ENCODE results near the gene SPATA2L. TPM values are rescaled to one million over a fixed set of nuclear protein-coding genes. Genes with fewer than 3 reads are reported as not detected.
"Not testable (repeated sequence)": the region's sequence is repeated elsewhere in the genome, so short reads cannot be mapped to it uniquely, and the experiment has no call there.

SPATA2L gene
- polyA plus RNA-seq, 3 donors = 4.7 to 5.7 (median 5.6) TPM

DNA sequence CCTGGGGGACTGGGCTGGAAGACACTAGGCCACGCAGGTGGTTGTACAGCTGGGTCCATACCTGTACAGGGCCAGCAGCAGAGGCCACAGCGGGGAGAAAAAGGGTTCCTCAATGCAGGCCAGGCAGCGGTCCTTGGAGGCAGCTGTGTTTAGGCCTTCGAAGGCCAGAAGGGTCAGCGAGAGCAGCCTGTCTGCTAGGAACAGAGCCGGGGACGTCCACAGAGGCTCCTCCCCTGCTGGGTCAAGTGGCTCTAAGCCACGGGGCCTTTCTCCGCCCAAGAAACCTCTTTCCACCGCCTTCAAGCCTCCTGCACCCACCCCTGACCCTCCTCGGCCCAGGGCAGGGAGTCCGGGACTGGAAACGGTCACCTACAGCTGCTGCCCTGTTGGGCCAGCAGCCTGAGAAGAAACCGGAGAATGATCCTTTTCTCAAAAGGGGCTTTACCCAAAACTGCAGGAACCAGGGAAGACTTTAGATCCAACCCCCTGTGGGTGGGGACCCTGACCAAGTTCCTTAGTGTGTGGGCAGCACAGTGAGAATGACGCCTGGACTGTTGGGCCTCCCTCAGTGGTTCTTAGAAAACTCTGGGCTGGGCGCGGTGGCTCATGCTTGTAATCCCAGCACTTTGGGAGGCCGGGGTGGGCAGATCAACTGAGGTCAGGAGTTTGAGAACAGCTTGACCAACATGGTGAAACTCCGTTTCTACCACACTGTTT lies 8.4 kb upstream of the SPATA2L start:
- no peak for DNase-seq (ENCODE audit: low read depth in 3 of 3, low spot score in 2 of 3)

DNA sequence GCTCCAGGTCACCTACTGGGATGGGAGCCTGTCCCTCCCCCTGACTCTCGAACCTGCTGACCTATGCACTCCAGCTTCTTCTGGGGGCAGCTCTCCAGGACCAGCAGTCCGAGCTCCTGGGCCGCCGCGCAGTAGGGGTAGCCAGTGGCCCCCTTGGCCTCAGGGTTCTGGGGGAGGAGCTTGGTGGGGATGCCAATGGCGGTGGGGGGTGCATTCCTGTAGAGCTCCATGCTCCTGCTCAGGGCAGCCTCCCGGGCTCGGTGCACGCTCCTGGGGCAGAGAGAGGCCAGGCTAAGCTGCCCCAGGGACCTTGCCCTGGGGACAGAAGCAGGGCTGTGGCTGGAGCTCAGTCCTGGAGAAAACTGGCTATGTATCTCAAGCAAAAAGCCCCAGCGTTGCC lies 7.7 kb upstream of the SPATA2L start:
- DNase-seq (ENCODE audit: low read depth in 3 of 3, low spot score in 2 of 3) = no peak

DNA sequence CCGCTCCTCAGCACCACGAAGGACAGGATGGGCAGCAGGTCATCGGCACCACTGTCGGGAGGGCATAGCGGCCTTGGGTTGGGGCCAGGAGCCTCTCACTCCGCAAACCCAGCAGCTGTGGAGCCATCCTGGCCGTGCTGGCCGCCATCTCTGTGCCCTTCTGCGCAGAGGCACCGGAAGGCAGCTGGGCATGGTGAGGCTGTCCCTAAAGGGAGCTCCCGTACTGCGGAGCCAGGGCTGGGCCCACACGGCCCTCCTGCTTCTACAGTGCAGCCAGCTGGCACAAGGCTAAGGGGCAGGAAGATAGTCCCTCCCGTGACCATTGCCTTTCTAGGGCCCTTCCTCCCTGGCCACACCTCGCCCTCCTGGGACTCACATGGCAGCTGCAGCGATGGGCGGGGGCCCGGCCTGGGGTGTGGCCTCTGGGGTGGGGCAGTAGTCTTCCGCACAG lies 7.0 kb upstream of the SPATA2L start:
- no peak for DNase-seq (ENCODE audit: low read depth in 3 of 3, low spot score in 2 of 3)

DNA sequence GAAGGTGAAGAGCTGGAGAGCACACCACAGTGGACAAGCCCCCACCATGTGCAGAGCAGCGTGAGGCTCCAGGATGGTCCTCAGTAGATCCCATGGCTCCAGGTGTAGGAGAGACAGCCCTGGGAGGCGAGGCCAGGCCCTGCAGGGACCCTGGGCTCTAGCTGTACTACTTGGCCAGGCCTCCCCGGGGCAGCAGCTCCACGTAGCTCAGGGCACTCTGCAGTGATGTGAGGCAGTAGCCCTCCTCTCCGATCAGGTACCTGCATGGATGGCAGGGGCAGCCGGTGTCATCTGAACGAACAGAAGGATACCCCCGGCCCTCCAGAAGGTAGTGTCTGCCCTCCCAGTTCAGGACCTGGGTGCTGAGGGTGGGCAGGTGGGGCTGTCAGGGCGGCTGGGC lies 6.2 kb upstream of the SPATA2L start:
- no peak for DNase-seq (ENCODE audit: low read depth in 3 of 3, low spot score in 2 of 3)

DNA sequence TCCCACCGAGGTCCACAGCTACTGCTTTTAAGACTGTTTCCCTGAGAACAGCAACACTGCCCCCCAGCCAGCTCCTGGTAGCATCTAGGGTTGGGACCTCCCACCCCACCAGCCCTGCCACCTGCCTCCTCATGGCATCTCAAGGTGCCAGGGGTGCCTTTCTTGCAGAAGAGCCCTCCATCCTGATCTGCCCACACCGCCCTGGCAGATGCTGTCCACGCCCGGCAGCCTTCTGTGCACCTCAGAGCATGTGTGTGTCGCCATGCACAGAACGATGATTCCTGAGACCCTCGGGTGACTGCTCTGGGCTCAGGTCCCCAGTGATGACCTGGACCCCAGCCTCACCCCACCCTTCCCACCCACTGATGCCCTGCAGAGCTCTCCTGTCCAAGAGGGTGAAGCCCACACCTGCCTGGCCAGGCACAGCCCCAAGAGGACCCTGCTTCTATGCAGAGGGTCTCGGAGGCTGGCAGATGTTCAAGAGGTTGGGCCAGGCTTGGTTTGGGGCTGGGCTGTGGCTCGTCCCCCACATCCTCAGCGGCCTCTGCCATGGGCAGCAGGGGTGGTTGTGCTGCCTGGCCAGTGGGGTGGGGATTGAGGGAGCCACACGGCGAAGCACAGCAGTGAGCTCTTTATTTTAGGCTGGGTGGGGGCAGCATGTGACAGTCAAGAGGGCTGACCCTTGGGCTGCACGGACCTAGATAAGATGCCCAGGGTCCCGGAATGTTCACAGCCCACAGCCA lies 5.2 kb upstream of the SPATA2L start:
- no peak for DNase-seq (ENCODE audit: low read depth in 3 of 3, low spot score in 2 of 3)

DNA sequence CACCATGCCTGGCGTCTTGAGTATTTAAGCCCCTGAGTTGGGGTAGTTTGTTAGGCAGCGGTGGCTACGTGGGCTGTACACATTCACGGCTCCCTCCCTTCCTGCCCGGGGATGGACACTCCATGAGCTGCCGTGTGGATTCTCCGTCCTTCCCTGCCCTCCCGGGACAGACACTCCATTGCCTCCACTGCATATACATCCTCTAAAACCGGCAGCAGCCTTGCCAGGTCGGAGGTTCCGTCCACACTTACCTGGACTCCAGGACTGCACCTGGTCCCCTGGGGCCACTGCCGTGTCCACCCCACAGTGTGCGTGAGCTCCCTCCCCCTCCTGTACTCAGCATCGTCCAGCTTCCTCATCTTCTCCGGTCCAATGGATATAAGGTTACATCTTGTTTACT lies 3.5 kb upstream of the SPATA2L start:
- DNase-seq (ENCODE audit: low read depth in 3 of 3, low spot score in 2 of 3) = no peak

DNA sequence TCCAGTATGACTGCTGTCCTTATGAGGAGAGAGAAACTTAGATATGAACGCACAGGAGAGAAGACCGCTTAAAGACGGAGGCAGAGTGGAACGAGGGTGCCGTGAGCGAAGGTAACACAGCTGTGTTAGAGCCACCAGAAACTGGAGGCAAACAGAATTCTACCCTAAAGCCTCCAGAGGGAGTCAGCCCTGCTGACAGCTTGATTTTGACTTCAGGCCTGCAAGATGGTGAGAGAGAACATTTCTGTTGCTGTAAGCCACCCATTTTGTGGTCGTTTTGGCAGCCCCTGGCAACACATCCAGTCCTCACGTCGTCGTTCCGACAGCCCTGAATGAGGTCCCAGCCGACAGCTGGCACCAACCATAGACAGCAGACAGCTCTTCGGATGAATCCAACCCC lies 2.8 kb upstream of the SPATA2L start:
- no peak for DNase-seq (ENCODE audit: low read depth in 3 of 3, low spot score in 2 of 3)

DNA sequence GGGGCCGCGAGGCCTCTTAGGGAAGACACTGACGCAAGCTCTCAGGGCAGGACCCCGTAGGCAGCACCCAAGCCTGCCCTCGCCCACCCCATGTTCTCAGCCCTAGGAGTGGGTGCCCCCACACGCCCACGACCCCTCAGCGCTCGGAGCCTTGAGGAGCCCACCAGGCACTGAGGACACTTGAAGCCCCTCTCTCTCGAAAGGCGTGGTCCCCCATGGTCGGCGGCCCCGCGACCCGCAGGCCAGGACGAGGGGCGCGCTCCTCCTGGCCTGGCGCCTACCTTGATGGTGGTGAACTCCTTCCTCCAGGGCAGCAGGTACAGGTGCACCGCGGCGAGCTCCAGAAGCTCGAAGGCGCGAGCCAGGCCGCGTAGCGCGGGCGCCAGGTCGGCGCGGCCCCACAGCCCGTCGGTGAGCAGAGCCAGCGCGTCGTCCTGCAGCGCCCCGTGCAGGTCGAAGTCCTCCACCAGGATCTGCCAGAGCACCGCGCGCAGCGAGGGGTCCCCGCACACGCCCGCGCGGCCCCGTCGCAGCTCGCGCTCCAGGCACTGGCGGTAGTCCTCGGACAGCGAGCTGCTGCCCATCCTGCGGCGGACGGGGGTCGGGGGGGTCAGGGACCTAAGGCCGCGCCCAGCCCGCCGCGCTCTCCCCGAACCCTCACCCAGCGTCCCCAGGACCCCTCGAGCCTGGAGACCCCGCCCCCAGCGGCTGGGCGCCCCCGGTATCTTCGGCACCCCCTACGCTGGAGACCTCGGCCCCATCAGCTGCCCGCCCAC lies 668 bp downstream of the SPATA2L start:
- DNase-seq (ENCODE audit: low read depth in 3 of 3, low spot score in 2 of 3) = no peak

DNA sequence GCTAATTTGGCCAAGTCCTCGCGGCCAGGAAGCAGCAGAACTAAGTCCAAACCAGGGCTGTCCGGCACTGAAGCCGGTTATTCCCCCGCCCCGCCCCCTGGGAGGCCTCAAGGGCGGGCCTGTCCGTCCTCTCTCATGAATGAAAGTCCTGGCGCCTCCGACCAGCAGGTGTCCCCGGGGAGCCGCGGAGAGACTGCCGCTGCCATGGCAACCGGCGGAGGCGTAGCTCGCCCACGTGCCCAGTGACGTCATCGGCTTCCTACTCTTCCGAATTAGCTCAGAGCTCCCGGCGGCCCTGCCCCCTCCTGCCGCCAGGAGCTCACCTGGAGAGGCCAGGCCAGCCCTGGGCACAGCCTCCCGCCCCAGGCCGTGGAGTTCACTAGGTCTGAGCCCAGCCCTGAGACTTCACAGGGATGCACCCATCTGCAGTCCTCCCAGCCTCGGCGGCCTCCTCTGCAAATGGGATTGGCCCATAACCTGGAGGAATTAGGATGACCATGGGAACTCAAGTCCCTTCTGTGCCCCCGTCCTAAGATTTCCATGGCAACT lies 1.3 kb downstream of the SPATA2L start:
- peak; percentile 91 to 96 (median 94) for DNase-seq (ENCODE audit: low read depth in 3 of 3, low spot score in 2 of 3)

DNA sequence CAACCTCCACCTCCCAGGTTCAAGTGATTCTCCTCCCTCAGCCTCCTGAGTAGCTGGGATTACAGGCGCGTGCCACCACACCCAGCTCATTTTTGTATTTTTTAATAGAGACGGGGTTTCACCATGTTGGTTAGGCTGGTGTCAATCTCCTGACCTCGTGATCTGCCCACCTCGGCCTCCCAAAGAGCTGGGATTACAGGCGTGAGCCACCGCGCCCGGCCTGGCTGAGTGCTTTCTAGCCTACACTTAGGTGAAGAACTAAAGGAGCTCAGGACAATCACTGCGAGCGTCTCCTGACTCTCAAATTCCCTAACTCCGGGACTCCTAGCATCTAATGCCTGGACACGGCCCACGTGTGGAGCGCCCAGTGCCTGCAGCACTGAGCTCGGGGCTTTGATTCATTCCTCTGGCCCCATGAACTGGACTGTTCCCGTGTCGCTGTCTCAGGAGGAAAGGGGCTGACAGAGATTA lies 1.8 kb downstream of the SPATA2L start:
- not testable (repeated sequence) for DNase-seq (ENCODE audit: low read depth in 3 of 3, low spot score in 2 of 3)

DNA sequence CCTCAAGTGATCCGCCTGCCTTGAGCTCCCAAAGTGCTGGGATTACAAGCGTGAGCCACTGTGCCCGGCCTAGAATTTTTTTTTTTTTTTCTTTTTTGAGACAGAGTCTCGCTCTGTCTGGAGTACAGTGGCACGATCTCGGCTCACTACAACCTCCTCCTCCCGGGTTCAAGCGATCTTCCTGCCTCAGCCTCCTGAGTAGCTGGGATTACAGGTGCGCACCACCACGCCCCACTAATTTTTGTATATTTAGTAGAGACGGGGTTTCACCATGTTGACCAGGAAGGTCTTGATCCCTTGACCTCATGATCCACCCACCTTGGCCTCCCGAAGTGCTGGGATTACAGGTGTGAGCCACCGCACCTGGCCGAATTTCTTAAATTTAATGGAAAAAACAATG lies 2.8 kb downstream of the SPATA2L start:
- not testable (repeated sequence) for DNase-seq (ENCODE audit: low read depth in 3 of 3, low spot score in 2 of 3)

DNA sequence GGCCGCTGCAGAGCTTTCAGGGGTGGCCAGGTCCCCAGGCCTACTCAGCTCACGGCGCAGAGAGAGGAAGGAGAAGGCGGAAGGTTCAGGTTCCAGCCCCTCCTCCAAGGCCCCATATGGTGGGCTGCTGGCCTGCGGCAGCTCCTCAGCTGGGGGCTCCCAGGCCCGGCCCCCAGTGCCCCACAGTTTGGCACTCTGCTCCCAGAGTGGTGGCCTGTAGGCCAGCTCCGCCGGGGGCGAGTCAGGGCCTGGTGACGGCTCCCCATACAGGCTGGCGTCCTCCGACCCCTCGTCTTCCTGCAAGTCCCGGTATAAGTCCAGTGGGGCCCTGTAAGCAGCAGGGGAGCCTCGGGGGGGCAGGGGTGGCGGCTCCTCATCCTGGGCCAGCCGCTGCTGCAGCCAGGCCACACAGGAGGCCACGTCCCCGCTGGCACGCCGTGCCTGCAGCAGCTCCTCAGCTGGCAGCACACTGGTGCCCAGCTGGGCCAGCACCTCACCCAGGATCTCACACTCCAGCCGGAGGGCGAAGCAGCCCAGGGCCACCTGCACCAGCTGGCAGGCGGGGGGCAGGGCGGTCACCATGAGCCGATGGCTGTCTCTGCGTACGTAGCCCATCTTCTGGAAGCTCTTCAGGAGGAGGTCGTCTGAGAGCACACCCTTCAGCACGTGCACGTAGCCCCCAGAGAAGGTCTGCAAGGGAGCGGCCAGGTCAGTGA lies 3.7 kb downstream of the SPATA2L start:
- no peak for DNase-seq (ENCODE audit: low read depth in 3 of 3, low spot score in 2 of 3)

DNA sequence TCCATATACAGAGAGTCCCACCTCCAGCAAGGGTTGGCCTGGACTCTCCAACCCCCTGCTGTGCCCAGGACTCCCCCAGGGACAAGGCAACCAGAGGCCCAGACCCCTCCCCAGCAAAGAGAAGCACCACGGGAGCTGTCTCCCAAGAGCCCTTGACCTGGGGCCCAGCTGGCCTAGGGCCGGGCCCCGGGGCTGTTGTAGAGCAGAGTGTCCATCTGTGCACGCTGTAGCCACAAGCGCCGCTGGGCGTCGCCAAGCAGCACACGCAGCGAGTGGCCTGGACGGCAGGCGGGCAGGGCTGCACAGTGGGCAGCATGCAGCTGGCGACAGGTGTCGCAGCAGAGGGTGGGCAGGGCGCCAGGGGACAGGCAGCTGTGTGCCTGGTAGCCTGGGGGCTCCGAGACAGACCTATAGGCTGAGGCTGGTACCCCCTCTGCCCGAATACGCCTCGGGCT lies 4.3 kb downstream of the SPATA2L start:
- no peak for DNase-seq (ENCODE audit: low read depth in 3 of 3, low spot score in 2 of 3)

DNA sequence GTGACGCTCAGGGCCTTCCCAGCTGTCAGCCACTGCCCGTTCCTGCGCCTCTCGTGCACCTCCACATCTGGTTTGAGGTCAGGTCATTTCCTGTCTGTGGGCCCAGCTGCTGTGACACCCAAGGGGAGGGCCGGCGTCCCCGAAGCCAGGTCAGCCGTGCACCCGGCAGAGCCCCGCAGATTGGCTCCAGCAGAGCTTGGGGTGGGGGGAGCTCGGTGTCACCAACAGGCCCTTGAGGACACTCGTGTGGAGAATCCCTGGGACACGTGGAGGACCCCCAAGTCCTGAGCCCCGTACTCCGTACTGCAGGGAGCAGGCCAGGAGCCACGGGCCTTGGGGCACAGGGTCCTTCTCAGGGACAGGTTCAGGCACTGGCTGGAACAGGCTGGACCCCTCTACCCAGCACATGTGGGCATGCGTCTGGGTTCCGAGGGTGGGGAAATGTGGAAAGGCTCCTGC lies 4.8 kb downstream of the SPATA2L start:
- DNase-seq (ENCODE audit: low read depth in 3 of 3, low spot score in 2 of 3) = no peak

DNA sequence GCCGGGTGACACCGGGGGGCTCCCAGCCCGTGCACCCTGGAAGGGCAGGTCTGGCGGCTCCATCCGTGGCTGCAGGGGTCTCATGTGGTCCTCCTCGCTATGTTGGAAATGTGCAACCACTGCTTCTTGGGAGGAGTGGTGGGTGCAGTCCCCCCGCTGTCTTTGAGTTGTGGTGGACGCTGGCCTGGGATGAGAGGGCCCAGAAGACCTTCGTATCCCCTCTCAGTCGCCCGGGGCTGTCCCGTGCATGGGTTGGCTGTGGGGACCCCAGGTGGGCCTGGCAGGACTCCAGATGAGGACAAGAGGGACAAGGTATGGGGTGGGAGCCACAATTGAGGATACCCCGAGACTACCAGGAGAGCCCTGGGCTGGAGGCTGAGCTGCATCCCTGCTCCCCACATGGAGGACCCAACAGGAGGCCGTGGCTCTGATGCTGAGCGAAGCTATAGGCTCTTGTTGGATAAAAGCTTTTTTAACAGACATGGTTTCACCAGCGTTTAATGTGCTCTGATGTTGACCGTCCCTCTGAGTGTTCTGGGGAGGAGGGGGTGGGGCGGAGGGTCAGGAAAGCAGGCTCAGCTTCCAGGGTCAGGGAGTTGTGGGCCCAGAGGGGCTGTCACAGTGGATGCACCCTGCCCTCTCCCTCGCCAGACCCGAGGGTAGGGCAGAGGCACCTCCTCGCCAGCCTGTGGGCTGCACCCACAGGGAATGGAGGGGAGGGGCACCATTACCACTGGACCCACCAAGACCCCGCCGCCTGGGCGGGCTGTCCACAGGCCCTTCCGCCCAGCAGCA lies 5.4 kb downstream of the SPATA2L start:
- DNase-seq (ENCODE audit: low read depth in 3 of 3, low spot score in 2 of 3) = no peak

DNA sequence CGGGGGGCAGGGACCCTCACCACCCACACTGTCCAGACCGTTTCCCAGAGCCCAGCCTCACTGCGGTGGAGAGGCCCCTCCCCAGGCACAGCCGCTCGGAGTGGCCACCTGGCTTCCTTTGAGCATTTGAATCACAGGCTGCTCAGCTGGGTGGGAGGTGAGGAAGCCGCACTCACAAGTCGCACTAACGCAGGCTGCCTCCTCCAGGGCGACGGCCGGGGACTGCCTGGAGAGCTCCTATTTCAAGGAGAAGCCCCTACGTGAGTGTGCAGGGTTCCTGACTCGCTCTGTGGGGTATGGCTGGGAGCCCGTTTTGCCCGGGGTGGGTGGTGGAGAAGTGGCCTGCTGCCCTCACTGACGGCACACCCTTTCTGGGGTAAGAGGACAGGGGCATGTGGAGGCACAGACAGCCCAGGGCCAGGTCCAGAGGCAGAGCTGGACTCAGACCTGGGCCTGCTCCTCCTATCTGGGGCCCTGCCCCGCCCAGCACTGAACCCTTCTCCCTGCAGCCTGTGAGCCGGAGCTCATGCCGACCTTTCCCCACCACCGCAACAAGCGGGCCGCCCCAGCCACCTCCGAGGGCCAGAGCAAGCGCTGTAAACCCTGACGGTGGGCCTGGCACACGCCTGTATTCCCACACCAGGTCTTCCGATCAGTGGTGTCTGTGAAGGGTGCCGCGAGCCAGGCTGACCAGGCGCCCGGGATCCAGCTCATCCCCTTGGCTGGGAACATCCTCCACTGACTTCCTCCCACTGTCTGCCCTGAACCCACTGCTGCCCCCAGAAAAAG lies 6.2 kb downstream of the SPATA2L start:
- no peak for DNase-seq (ENCODE audit: low read depth in 3 of 3, low spot score in 2 of 3)

DNA sequence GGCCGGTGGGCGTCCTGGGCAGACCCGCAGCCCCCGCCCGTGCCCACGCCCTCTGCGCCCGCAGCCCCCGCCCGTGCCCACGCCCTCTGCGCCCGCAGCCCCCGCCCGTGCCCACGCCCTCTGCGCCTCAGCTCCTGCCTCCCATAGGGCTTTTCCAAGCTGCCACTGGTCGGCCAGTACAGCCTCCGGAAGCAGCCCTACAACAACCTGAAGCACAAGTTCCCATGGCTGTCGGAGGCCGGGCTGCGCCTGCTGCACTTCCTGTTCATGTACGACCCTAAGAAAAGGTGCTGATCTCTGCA lies 6.8 kb downstream of the SPATA2L start:
- not testable (repeated sequence) for DNase-seq (ENCODE audit: low read depth in 3 of 3, low spot score in 2 of 3)

DNA sequence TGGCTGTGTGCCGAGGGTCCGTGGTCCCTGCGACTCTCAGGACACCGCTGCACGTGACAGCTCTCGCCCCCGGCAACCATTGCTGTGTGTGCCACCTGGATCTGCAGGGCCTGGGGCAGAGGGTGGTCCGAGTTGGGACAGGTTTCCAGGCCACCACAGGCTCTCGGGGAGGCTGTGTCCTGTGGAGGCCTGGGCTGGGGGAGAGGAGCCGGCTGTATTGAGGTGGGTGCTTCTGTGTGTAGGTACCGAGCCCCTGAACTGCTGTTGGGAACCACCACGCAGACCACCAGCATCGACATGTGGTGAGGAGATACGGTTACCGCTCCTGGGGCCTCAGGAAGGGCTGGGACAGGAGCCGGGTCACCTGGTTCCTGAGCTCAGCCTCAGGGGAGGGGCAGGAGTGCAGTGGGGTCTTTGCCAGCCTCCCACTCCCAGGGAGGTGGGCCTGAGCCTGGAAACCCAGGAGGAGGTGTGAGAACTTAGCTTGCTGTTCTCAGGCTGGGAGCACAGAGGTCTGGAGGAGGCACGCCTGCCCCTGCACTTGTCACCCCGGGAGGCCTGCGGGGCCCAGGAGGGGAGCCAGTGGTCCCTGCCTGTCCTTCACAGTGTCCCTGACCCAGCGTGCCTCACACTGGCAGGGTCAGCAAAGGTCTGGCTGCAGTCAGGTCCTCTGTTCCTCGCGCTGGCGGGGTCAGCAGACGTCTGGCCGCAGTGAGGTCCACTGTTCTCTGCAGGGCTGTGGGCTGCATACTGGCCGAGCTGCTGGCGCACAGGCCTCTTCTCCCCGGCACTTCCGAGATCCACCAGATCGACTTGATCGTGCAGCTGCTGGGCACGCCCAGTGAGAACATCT lies 7.3 kb downstream of the SPATA2L start:
- DNase-seq (ENCODE audit: low read depth in 3 of 3, low spot score in 2 of 3) = no peak

All from right renal cortex interstitium (tissue), 3 donors.